ENCODE data around the gene ENOX1.

DNA sequence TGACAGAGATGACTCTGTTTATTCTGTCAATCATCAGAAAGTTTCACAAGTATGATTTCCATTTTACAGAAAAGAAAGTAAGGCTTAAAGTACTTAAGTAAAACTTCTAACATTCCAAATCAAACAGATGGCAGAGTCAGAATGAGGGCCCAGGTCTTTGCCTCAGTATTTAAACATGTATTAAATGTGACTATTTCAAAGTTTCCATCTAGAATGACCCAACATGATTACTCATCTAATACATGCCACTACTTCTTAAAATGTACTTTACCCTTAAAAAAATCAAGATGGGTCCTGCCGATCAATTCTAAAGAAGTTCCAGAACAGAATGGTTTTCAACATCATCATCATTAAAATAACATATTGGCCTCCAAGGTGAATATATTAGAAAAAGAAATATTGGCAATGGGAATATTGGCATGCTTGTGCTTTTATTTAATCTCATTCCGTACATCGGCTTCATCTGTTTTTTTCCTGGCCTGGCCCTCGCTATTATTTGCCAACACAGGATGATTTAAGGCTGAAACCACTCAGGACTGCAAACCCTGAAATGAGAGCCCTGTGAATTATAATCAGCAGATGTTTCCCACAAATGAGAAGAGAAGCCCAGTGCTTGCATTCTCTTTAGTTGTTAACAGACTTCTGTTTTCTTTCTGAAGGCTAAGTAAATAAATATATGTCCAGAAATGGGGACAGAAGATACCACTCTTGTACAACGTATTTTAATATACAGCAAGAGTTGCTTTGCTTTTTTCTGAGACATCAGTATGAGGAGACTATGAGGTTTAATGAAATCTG lies 423.4 kb downstream of the ENOX1 start:
- TF ChIP-seq EZH2 (IDR thresholded peaks at IDR 0.05) = no peak
- TF ChIP-seq POLR2AphosphoS5 (IDR thresholded peaks at IDR 0.05; ENCODE audit: borderline replicate concordance, low read depth, low read length) = no peak
- TF ChIP-seq FOXP2 (optimal IDR thresholded peaks at IDR 0.05; ENCODE audit: control extremely low read depth, extremely low read length, insufficient read depth) = no peak

All from SK-N-MC (cell line).